Gastrocnemius medialis (tissue), 4 donors: ENCODE results near the gene CHN2.

ENCODE experiments used
- POLR2A ChIP-seq, 2 donors: fragments of 450-650 bp; IDR thresholded peaks; one replicate each; pipeline ENCODE4 v1.6.1; 2017; ENCODE audit warnings: antibody characterized with exemption in 2 of 2, mild to moderate bottlenecking in 2 of 2, moderate library complexity in 2 of 2
- TF ChIP-seq, protein P1 (sequence below), 5 experiments: fragments of 450-650 bp in 3 of 5; fragments of 200-600 bp in 2 of 5; sonication (generic) in 2 of 5; IDR thresholded peaks in 4 of 5; conservative IDR thresholded peaks in 1 of 5; 1 replicate in 4 of 5; 2 replicates in 1 of 5; pipeline ENCODE4 v1.5.1; 2016 to 2019; ENCODE audit warnings: antibody characterized with exemption in 5 of 5, mild to moderate bottlenecking in 3 of 5, moderate library complexity in 3 of 5

DNA sequence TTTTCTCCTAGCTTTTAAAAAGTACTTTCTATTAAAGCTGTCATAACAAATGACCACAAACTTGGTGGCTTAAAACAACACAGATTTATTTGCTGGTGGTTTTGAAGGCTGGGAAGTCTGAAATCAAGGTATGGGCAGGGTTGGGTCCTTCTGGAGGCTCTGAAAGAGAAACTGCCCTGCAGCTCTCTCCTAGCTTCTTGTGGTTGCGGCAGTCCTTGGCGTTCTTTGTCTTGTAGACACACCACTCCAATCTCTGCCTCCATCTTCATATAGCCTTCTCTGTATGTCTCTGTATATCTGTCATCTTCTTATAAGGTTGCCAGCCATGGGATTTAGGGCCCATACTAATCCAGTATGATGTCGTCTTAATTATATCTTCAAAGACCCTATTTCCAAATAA, 289.7 kb downstream of the CHN2 start:
- TF ChIP-seq, protein P1, sequence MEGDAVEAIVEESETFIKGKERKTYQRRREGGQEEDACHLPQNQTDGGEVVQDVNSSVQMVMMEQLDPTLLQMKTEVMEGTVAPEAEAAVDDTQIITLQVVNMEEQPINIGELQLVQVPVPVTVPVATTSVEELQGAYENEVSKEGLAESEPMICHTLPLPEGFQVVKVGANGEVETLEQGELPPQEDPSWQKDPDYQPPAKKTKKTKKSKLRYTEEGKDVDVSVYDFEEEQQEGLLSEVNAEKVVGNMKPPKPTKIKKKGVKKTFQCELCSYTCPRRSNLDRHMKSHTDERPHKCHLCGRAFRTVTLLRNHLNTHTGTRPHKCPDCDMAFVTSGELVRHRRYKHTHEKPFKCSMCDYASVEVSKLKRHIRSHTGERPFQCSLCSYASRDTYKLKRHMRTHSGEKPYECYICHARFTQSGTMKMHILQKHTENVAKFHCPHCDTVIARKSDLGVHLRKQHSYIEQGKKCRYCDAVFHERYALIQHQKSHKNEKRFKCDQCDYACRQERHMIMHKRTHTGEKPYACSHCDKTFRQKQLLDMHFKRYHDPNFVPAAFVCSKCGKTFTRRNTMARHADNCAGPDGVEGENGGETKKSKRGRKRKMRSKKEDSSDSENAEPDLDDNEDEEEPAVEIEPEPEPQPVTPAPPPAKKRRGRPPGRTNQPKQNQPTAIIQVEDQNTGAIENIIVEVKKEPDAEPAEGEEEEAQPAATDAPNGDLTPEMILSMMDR (IDR thresholded peaks at IDR 0.05 in 4 of 5, conservative IDR thresholded peaks at IDR 0.05 in 1 of 5), result no peak
- TF ChIP-seq POLR2A (IDR thresholded peaks at IDR 0.05), result no peak
